Calu3 (cell line): ENCODE measurements around the gene ENPP3. TPM values are rescaled to one million over a fixed set of nuclear protein-coding genes. Genes with fewer than 3 reads are reported as not detected.

Experiments used
- BruUV-seq: library from RNA; stranded (reverse); fragments of 400-500 nt; replicated peaks from 2 replicates; lab custom pipeline; 2021; lab: Mats Ljungman, UMichigan
- CTCF ChIA-PET: fragments of 300-600 bp; sonication (Branson Sonifier 250); formaldehyde crosslinking; loops from one replicate; lab custom pipeline; 2022; ENCODE audit warnings: antibody characterized with exemption; lab: Charles Lee
- DNase-seq: peaks from one replicate; pipeline ENCODE4 v3.0.0; 2022
- H3K27ac Mint-ChIP-seq: one replicate; pipeline ENCODE4 v1.8.0; 2022; ENCODE audit warnings: mixed read lengths; ENCODE audit not compliant: unreplicated experiment
- H3K27me3 Mint-ChIP-seq: one replicate; pipeline ENCODE4 v1.8.0; 2022; ENCODE audit warnings: mixed read lengths; ENCODE audit not compliant: unreplicated experiment
- H3K36me3 Mint-ChIP-seq: one replicate; pipeline ENCODE4 v1.8.0; 2022; ENCODE audit warnings: mild to moderate bottlenecking, moderate library complexity, mixed read lengths; ENCODE audit not compliant: insufficient read depth, unreplicated experiment
- H3K4me1 Mint-ChIP-seq: one replicate; pipeline ENCODE4 v1.8.0; 2022; ENCODE audit warnings: mild to moderate bottlenecking, low read depth, mixed read lengths; ENCODE audit not compliant: unreplicated experiment
- H3K4me3 Mint-ChIP-seq: one replicate; pipeline ENCODE4 v1.8.0; 2022; ENCODE audit warnings: mild to moderate bottlenecking, low read depth, moderate library complexity, mixed read lengths; ENCODE audit not compliant: unreplicated experiment
- H3K9me3 Mint-ChIP-seq: one replicate; pipeline ENCODE4 v1.8.0; 2022; ENCODE audit warnings: low read depth, mixed read lengths; ENCODE audit not compliant: unreplicated experiment
- intact Hi-C: fragments of 100-400 bp; cut with micrococcal nuclease; formaldehyde crosslinking; loops from one replicate; pipeline ENCODE4 v1.10.0; 2022; ENCODE audit not compliant: unreplicated experiment
- total RNA-seq: library from RNA; stranded (reverse); gene quantifications from 2 replicates; pipeline ENCODE4 v1.2.3, GENCODE V29; 2022
- TF ChIP-seq, protein P1 (sequence below): fragments of 200-600 bp; IDR thresholded peaks from one replicate; pipeline ENCODE4 v1.8.0; 2022; ENCODE audit warnings: antibody characterized with exemption; ENCODE audit not compliant: unreplicated experiment

The ENPP3 gene
- total RNA-seq, 1 experiment from 2014 or later: not detected

DNA sequence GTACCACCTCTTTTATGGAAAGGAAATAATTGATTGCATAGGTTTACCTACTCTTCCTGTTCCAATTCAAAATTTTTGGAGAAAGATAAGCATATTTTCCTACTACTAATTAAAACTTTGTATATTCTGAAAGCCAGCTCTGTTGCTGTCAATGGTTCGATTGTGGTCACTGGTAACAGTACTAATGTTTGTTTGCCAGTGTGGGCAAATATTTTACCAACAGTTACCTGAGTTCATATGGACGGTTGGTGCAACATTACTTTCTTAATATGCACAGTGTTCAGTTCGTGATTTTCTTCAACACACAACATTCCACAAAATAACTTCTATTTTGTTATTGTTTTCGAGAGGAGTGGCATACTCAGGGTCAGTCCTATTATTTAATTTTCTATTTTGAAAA lies 90.8 kb downstream of the ENPP3 start:
- no TSS peak for BruUV-seq
- Mint-ChIP-seq H3K9me3 (no peaks in the 10 kb centered on the region), H3K27ac (no peak overlapping the region), H3K27me3 (peaks cover 13% of the 10 kb centered on the region), H3K4me1 (no peaks in the 10 kb centered on the region), H3K36me3 (no peaks in the 10 kb centered on the region), H3K4me3 (no peak overlapping the region)
- intact Hi-C loops: no loop called here
- TF ChIP-seq, protein P1, sequence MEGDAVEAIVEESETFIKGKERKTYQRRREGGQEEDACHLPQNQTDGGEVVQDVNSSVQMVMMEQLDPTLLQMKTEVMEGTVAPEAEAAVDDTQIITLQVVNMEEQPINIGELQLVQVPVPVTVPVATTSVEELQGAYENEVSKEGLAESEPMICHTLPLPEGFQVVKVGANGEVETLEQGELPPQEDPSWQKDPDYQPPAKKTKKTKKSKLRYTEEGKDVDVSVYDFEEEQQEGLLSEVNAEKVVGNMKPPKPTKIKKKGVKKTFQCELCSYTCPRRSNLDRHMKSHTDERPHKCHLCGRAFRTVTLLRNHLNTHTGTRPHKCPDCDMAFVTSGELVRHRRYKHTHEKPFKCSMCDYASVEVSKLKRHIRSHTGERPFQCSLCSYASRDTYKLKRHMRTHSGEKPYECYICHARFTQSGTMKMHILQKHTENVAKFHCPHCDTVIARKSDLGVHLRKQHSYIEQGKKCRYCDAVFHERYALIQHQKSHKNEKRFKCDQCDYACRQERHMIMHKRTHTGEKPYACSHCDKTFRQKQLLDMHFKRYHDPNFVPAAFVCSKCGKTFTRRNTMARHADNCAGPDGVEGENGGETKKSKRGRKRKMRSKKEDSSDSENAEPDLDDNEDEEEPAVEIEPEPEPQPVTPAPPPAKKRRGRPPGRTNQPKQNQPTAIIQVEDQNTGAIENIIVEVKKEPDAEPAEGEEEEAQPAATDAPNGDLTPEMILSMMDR: no peak
- DNase-seq: no peak
- CTCF ChIA-PET: interaction anchor here (0.7 kb wide), 1 partner anchor 91 kb away, joined by 5 read pairs; no protein-coding TSS in a partner anchor

DNA sequence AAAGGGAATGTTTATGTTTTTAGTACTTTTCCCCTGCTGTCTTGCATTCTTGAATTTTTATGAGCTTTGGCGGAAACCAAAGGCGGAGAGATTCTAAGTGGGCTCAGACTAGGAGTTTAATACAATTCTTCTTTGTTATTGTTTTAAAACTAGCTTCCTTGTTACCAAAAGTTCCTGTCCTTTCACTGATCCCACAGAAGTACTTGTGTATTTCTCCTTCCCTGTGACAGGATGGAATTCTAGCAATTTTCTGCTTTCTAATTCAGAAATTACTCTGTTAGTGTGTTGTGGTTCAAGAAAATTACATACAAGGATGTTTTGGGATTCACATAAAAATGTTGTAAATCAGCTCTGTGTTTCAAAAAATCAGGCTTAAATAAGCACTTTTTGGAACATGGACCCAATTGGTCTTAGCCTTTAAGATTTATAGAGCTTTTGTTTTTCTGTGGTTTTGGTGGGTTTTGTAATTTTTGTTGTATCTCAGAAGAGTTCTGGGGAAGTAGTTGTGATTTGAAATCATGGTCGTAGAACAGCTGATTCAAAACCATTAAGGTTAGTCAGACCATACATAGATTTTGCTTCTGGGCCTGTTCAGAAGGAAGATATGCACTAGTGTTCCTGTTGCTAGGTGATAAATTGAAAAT lies 91.3 kb downstream of the ENPP3 start:
- CTCF ChIA-PET: no interaction called here
- intact Hi-C loops: no loop called here
- no peak overlapping the region for H3K27ac Mint-ChIP-seq

DNA sequence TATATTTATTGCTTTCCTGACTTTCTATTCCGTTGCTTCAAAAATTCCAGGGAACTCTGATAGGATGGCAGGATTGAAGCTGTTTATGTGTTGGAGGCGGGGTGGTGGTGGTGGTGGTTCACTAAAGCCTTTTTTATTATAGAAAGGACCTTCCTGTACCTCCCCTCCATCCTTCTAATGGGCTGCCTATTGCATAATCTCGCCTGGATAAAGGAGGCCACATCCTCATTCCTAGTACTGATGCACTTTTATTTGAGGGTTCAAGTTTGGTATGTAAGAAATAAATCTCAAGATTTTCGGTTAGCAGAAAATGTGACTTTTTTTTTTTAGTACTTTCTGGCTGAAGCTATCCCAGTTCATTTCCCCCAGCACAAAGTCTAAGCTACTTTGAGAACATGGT lies 92.4 kb downstream of the ENPP3 start:
- no TSS peak for BruUV-seq
- no peaks in the 10 kb centered on the region for H3K36me3 Mint-ChIP-seq
- DNase-seq: no peak
- H3K27ac Mint-ChIP-seq: no peak overlapping the region
- CTCF ChIA-PET: no interaction called here
- intact Hi-C loops: no loop called here
- H3K27me3 Mint-ChIP-seq: peaks cover 13% of the 10 kb centered on the region
- H3K9me3 Mint-ChIP-seq: no peaks in the 10 kb centered on the region
- H3K4me3 Mint-ChIP-seq: no peak overlapping the region
- no peaks in the 10 kb centered on the region for H3K4me1 Mint-ChIP-seq
- TF ChIP-seq, protein P1: no peak

More for the DNA sequence above, 91.3 kb downstream of the ENPP3 start:
- DNase-seq: no peak
- H3K36me3 Mint-ChIP-seq: no peaks in the 10 kb centered on the region
- BruUV-seq: no TSS peak
- TF ChIP-seq, protein P1: no peak
- H3K4me3 Mint-ChIP-seq: no peak overlapping the region
- no peaks in the 10 kb centered on the region for H3K4me1 Mint-ChIP-seq
- H3K9me3 Mint-ChIP-seq: no peaks in the 10 kb centered on the region
- peaks cover 13% of the 10 kb centered on the region for H3K27me3 Mint-ChIP-seq

DNA sequence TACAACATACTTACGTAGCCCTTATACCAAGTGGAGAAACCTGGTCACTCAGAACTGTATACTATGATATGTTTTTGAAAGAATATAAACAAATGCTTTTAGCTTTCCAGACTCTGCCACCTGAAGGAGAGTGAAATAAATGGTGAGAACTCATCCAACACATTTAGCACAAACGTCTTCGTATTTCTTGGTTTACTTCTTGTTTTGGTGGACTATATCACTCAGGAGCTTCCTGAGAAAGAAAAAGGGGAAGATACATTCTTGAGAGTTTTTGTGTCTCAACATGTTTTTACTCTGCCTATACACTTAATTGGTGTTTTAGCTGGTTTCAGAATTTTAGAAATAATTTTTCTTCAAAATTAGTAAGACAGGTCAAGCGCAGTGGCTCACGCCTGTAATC lies 93.2 kb downstream of the ENPP3 start:
- BruUV-seq: no TSS peak
- no peak overlapping the region for H3K4me3 Mint-ChIP-seq
- no peaks in the 10 kb centered on the region for H3K9me3 Mint-ChIP-seq
- H3K27me3 Mint-ChIP-seq: peaks cover 13% of the 10 kb centered on the region
- no peaks in the 10 kb centered on the region for H3K36me3 Mint-ChIP-seq
- TF ChIP-seq, protein P1: no peak
- intact Hi-C loops: no loop called here
- H3K4me1 Mint-ChIP-seq: no peaks in the 10 kb centered on the region
- DNase-seq: no peak
- CTCF ChIA-PET: interaction anchor here (0.8 kb wide), 1 partner anchor 15 kb away, joined by 3 read pairs; no protein-coding TSS in a partner anchor
- no peak overlapping the region for H3K27ac Mint-ChIP-seq
